Vagina (tissue), 2 donors: ENCODE measurements around the gene NCOR2.

Experiments used
- POLR2A ChIP-seq, 2 donors: fragments of 450-650 bp; IDR thresholded peaks; one replicate each; pipeline ENCODE4 v1.6.1; 2017; ENCODE audit warnings: antibody characterized with exemption in 2 of 2, mild to moderate bottlenecking in 2 of 2, moderate library complexity in 2 of 2
- POLR2AphosphoS5 ChIP-seq, 2 donors: sonication (generic); formaldehyde crosslinking; IDR thresholded peaks; one replicate each; pipeline ENCODE4 v1.9.0; 2017; ENCODE audit warnings: antibody characterized with exemption in 2 of 2, mild to moderate bottlenecking in 2 of 2, low read depth in 1 of 2; ENCODE audit not compliant: insufficient read depth in 1 of 2
- TF ChIP-seq, protein P1 (sequence below), 3 experiments: fragments of 450-650 bp in 2 of 3; fragments of 200-600 bp in 1 of 3; sonication (generic) in 1 of 3; IDR thresholded peaks; one replicate each; pipeline ENCODE4 v1.5.1; 2017 to 2019; ENCODE audit warnings: antibody characterized with exemption in 3 of 3, mild to moderate bottlenecking in 2 of 3, moderate library complexity in 2 of 3

DNA sequence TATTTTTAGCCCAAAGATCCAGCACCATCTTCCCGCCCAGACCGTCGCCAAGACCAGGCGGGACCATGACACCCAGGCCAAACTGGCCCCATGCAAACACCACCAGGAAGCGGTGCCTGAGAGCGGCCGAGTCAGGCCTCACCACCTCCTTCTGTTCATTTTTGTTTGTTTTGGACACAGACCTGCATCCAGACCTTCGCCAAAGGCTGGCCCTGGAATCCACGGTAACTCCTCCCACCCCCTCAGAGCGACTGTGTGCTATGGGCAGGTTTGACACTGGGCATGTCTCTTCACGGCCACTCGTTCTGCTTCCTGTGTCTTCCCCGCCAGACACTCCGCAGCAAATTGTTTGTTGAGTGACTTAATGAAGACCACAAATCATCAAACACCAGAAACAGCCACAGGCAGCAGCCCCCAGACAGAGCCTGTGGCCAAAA is 47.1 kb downstream of the NCOR2 start:
- TF ChIP-seq POLR2A (IDR thresholded peaks at IDR 0.05) (no peak), POLR2AphosphoS5 (IDR thresholded peaks at IDR 0.05; ENCODE audit: insufficient read depth in 1 of 2, low read depth in 1 of 2) (peak in 1 of 2 donors; percentile 20)
- TF ChIP-seq, protein P1, sequence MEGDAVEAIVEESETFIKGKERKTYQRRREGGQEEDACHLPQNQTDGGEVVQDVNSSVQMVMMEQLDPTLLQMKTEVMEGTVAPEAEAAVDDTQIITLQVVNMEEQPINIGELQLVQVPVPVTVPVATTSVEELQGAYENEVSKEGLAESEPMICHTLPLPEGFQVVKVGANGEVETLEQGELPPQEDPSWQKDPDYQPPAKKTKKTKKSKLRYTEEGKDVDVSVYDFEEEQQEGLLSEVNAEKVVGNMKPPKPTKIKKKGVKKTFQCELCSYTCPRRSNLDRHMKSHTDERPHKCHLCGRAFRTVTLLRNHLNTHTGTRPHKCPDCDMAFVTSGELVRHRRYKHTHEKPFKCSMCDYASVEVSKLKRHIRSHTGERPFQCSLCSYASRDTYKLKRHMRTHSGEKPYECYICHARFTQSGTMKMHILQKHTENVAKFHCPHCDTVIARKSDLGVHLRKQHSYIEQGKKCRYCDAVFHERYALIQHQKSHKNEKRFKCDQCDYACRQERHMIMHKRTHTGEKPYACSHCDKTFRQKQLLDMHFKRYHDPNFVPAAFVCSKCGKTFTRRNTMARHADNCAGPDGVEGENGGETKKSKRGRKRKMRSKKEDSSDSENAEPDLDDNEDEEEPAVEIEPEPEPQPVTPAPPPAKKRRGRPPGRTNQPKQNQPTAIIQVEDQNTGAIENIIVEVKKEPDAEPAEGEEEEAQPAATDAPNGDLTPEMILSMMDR (IDR thresholded peaks at IDR 0.05) = no peak
